IPS-20b (cell line): ENCODE results near the gene RMND5A.
"Not testable (repeated sequence)": the region's sequence is repeated elsewhere in the genome, so short reads cannot be mapped to it uniquely, and the experiment has no call there.

Experiments used
- H3K27ac ChIP-seq: one replicate; pipeline ENCODE4 v1.5.1; 2013; ENCODE audit warnings: low read length
- H3K27me3 ChIP-seq: 2 replicates; pipeline ENCODE4 v1.6.1; 2013; ENCODE audit warnings: mild to moderate bottlenecking, low read length, inconsistent platforms; ENCODE audit not compliant: insufficient read depth
- H3K36me3 ChIP-seq: 2 replicates; pipeline ENCODE4 v1.6.1; 2013; ENCODE audit warnings: low read depth, mild to moderate bottlenecking, inconsistent platforms, low read length, moderate library complexity; ENCODE audit not compliant: insufficient read depth
- H3K4me1 ChIP-seq: 2 replicates; pipeline ENCODE4 v1.6.1; 2013; ENCODE audit warnings: mild to moderate bottlenecking, control low read depth, inconsistent platforms, low read length, moderate library complexity; ENCODE audit not compliant: insufficient read depth
- H3K4me3 ChIP-seq: 2 replicates; pipeline ENCODE4 v1.5.1; 2013; ENCODE audit warnings: mild to moderate bottlenecking, low read length, inconsistent platforms
- H3K9ac ChIP-seq: 2 replicates; pipeline ENCODE4 v1.6.1; 2013; ENCODE audit warnings: low read depth, mild to moderate bottlenecking, inconsistent platforms, low read length, moderate library complexity
- H3K9me3 ChIP-seq: 2 replicates; pipeline ENCODE4 v1.6.1; 2013; ENCODE audit warnings: mild to moderate bottlenecking, low read depth, low read length, inconsistent platforms; ENCODE audit not compliant: insufficient read depth

The RMND5A gene

GRCh38 chr2:86686905-86687304 lies 33.2 kb upstream of the RMND5A start:
- no peak overlapping the region for H3K4me3 ChIP-seq
- H3K27me3 ChIP-seq, result no peaks in the 10 kb centered on the region
- no peaks in the 10 kb centered on the region for H3K4me1 ChIP-seq
- no peak overlapping the region for H3K9ac ChIP-seq
- H3K27ac ChIP-seq, result no peak overlapping the region
- peaks cover 5% of the 10 kb centered on the region; the same call in 1 of the 2 replicates for H3K9me3 ChIP-seq
- H3K36me3 ChIP-seq, result no peaks in the 10 kb centered on the region

- Histone ChIP-seq H3K27me3 (no peaks in the 10 kb centered on the region), H3K27ac (no peak overlapping the region), H3K9ac (no peak overlapping the region), H3K36me3 (no peaks in the 10 kb centered on the region), H3K4me1 (no peaks in the 10 kb centered on the region), H3K4me3 (no peak overlapping the region), H3K9me3 (peaks cover 26% of the 10 kb centered on the region)
Observed at GRCh38 chr2:86695053-86695691, 24.9 kb upstream of the RMND5A start.

GRCh38 chr2:86697551-86698104 lies 22.5 kb upstream of the RMND5A start:
- H3K4me1 ChIP-seq, result no peaks in the 10 kb centered on the region
- no peak overlapping the region for H3K4me3 ChIP-seq
- H3K36me3 ChIP-seq, result no peaks in the 10 kb centered on the region
- peaks cover 21% of the 10 kb centered on the region for H3K9me3 ChIP-seq
- H3K9ac ChIP-seq, result no peak overlapping the region
- no peaks in the 10 kb centered on the region for H3K27me3 ChIP-seq
- H3K27ac ChIP-seq, result no peak overlapping the region

- no peak overlapping the region for H3K4me3 ChIP-seq
- H3K36me3 ChIP-seq, result no peaks in the 10 kb centered on the region
- H3K4me1 ChIP-seq, result no peaks in the 10 kb centered on the region
- peaks cover 3% of the 10 kb centered on the region for H3K9me3 ChIP-seq
- no peak overlapping the region for H3K9ac ChIP-seq
- H3K27me3 ChIP-seq, result no peaks in the 10 kb centered on the region
- no peak overlapping the region for H3K27ac ChIP-seq
Observed at GRCh38 chr2:86700690-86701089, 19.4 kb upstream of the RMND5A start.

- Histone ChIP-seq H3K27me3 (no peaks in the 10 kb centered on the region), H3K9me3 (0 out of 2 replicates have a peak, but pooled peaks cover 5% of the 10 kb centered on the region), H3K36me3 (no peaks in the 10 kb centered on the region), H3K4me1 (no peaks in the 10 kb centered on the region), H3K27ac (no peak overlapping the region), H3K9ac (no peak overlapping the region), H3K4me3 (no peak overlapping the region)
Observed at GRCh38 chr2:86703704-86704361, 16.3 kb upstream of the RMND5A start.

- Histone ChIP-seq H3K27me3 (no peaks in the 10 kb centered on the region), H3K9ac (no peak overlapping the region), H3K36me3 (no peaks in the 10 kb centered on the region), H3K4me1 (no peaks in the 10 kb centered on the region), H3K27ac (no peak overlapping the region), H3K4me3 (no peak overlapping the region), H3K9me3 (0 out of 2 replicates have a peak, but pooled peaks cover 5% of the 10 kb centered on the region)
Observed at GRCh38 chr2:86704459-86704971, 15.6 kb upstream of the RMND5A start.

GRCh38 chr2:86706220-86706619 lies 13.9 kb upstream of the RMND5A start:
- Histone ChIP-seq H3K36me3 (no peaks in the 10 kb centered on the region), H3K27me3 (no peaks in the 10 kb centered on the region), H3K4me3 (no peak overlapping the region), H3K9me3 (0 out of 2 replicates have a peak, but pooled peaks cover 5% of the 10 kb centered on the region), H3K27ac (no peak overlapping the region), H3K9ac (no peak overlapping the region), H3K4me1 (no peaks in the 10 kb centered on the region)

GRCh38 chr2:86706935-86707334 lies 13.2 kb upstream of the RMND5A start:
- no peaks in the 10 kb centered on the region for H3K4me1 ChIP-seq
- no peak overlapping the region for H3K9ac ChIP-seq
- H3K4me3 ChIP-seq, result no peak overlapping the region
- 0 out of 2 replicates have a peak, but pooled peaks cover 5% of the 10 kb centered on the region for H3K9me3 ChIP-seq
- H3K36me3 ChIP-seq, result no peaks in the 10 kb centered on the region
- no peaks in the 10 kb centered on the region for H3K27me3 ChIP-seq
- no peak overlapping the region for H3K27ac ChIP-seq

- H3K36me3 ChIP-seq, H3K27me3 ChIP-seq, H3K27ac ChIP-seq, H3K4me3 ChIP-seq, H3K9me3 ChIP-seq, H3K4me1 ChIP-seq, H3K9ac ChIP-seq: not testable (repeated sequence)
Observed at GRCh38 chr2:86708126-86708525, 12.0 kb upstream of the RMND5A start.

- not testable (repeated sequence) for H3K27me3 ChIP-seq, H3K4me1 ChIP-seq, H3K27ac ChIP-seq, H3K36me3 ChIP-seq, H3K9ac ChIP-seq, H3K9me3 ChIP-seq, H3K4me3 ChIP-seq
Observed at GRCh38 chr2:86714579-86715173, 5.4 kb upstream of the RMND5A start.

- not testable (repeated sequence) for H3K36me3 ChIP-seq, H3K4me1 ChIP-seq, H3K27me3 ChIP-seq, H3K27ac ChIP-seq, H3K9me3 ChIP-seq
- peak overlapping the region; percentile 69; the same call in 1 of the 2 replicates for H3K4me3 ChIP-seq
- peak overlapping the region; percentile 58; the same call in 1 of the 2 replicates for H3K9ac ChIP-seq
Observed at GRCh38 chr2:86719263-86719636, 841 bp upstream of the RMND5A start.
